Type B pancreatic cell (in vitro differentiated cells): ENCODE measurements around the gene SLC26A4. TPM values are rescaled to one million over a fixed set of nuclear protein-coding genes. Genes with fewer than 3 reads are reported as not detected.

Experiments used
- DNase-seq: peaks from one replicate; pipeline ENCODE4 v3.0.0; 2021; ENCODE audit warnings: mixed read lengths; ENCODE audit not compliant: unreplicated experiment; ENCODE audit errors: extremely low spot score
- H3K27ac Mint-ChIP-seq: 2 replicates; pipeline ENCODE4 v1.8.0; 2021; ENCODE audit warnings: mild to moderate bottlenecking, mixed read lengths
- H3K27me3 Mint-ChIP-seq: 2 replicates; pipeline ENCODE4 v1.8.0; 2021; ENCODE audit warnings: mixed read lengths
- H3K36me3 Mint-ChIP-seq: 2 replicates; pipeline ENCODE4 v1.8.0; 2021; ENCODE audit warnings: mixed read lengths
- H3K4me1 Mint-ChIP-seq: one replicate; pipeline ENCODE4 v1.8.0; 2021; ENCODE audit warnings: mixed read lengths; ENCODE audit not compliant: unreplicated experiment
- H3K4me3 Mint-ChIP-seq: 2 replicates; pipeline ENCODE4 v1.8.0; 2021; ENCODE audit warnings: mild to moderate bottlenecking, mixed read lengths
- H3K9me3 Mint-ChIP-seq: 2 replicates; pipeline ENCODE4 v1.8.0; 2021; ENCODE audit warnings: mixed read lengths
- CTCF ChIP-seq: fragments of 200-600 bp; sonication (generic); conservative IDR thresholded peaks from 2 replicates; pipeline ENCODE4 v1.5.0; 2021; ENCODE audit warnings: antibody characterized with exemption, mild to moderate bottlenecking
- total RNA-seq: library from RNA; stranded (reverse); gene quantifications from 2 replicates; pipeline ENCODE4 v1.2.1, GENCODE V29; 2021; ENCODE audit warnings: low replicate concordance

SLC26A4 gene
- total RNA-seq, 1 donor from 2014 or later: not detected

GRCh38 chr7:107726356-107727130, 65.9 kb downstream of the SLC26A4 start:
- Mint-ChIP-seq H3K9me3 (no peaks in the 10 kb centered on the region), H3K27me3 (peaks cover 33% of the 10 kb centered on the region), H3K4me1 (no peaks in the 10 kb centered on the region), H3K27ac (no peak overlapping the region), H3K4me3 (no peak overlapping the region), H3K36me3 (no peaks in the 10 kb centered on the region)
- TF ChIP-seq CTCF: no peak
- no peak for DNase-seq

GRCh38 chr7:107728276-107728675, 67.6 kb downstream of the SLC26A4 start:
- Mint-ChIP-seq H3K36me3 (no peaks in the 10 kb centered on the region), H3K27me3 (peaks cover 28% of the 10 kb centered on the region), H3K4me3 (no peak overlapping the region), H3K4me1 (no peaks in the 10 kb centered on the region), H3K27ac (no peak overlapping the region), H3K9me3 (no peaks in the 10 kb centered on the region)
- no peak for TF ChIP-seq CTCF
- no peak for DNase-seq

- Mint-ChIP-seq H3K27ac (peak overlapping the region; percentile 98), H3K4me1 (peaks cover 13% of the 10 kb centered on the region), H3K27me3 (peaks cover 22% of the 10 kb centered on the region), H3K9me3 (no peaks in the 10 kb centered on the region), H3K4me3 (peak overlapping the region; percentile 98), H3K36me3 (no peaks in the 10 kb centered on the region)
- no peak for DNase-seq
- TF ChIP-seq CTCF: no peak
Observed at GRCh38 chr7:107742678-107743566, 82.3 kb downstream of the SLC26A4 start.

GRCh38 chr7:107743567-107744344, 83.1 kb downstream of the SLC26A4 start, which contains the start of gene CBLL1:
Gene CBLL1 (plus strand): TSS chr7:107744142. CDS start chr7:107744164, 22 bp downstream.
- Mint-ChIP-seq H3K36me3 (no peaks in the 10 kb centered on the region), H3K9me3 (no peaks in the 10 kb centered on the region), H3K4me3 (peak within 1 kb of the TSS; percentile 98), H3K4me1 (peaks cover 13% of the 10 kb centered on the region), H3K27ac (peak within 1 kb of the TSS; percentile 98), H3K27me3 (peaks cover 16% of the 10 kb centered on the region)
- peak; percentile 77 for TF ChIP-seq CTCF
- DNase-seq: peak; percentile 97

GRCh38 chr7:107744345-107744750, 83.7 kb downstream of the SLC26A4 start:
- Mint-ChIP-seq H3K4me1 (peaks cover 13% of the 10 kb centered on the region), H3K27ac (peak overlapping the region; percentile 98), H3K9me3 (no peaks in the 10 kb centered on the region), H3K27me3 (peaks cover 13% of the 10 kb centered on the region), H3K4me3 (peak overlapping the region; percentile 98), H3K36me3 (no peaks in the 10 kb centered on the region)
- TF ChIP-seq CTCF: no peak
- DNase-seq: no peak
